Skin epidermis (tissue), 12 donors: ENCODE measurements around the gene NUMB.
"Not testable (repeated sequence)": the region's sequence is repeated elsewhere in the genome, so short reads cannot be mapped to it uniquely, and the experiment has no call there.

Experiments used
- H3K27ac ChIP-seq, 21 experiments: fragments of 200-600 bp; sonication (generic) in 11 of 21; one replicate each; pipeline ENCODE4 v1.5.0; 2020; ENCODE audit warnings: mild to moderate bottlenecking in 3 of 21, inconsistent platforms in 2 of 21, moderate library complexity in 2 of 21
- H3K4me3 ChIP-seq, 7 experiments: fragments of 200-600 bp; sonication (generic) in 2 of 7; one replicate each; pipeline ENCODE4 v1.5.0; 2020; ENCODE audit warnings: inconsistent platforms in 2 of 7, mild to moderate bottlenecking in 2 of 7, moderate library complexity in 1 of 7

Gene NUMB

GRCh38 chr14:73427516-73428264, 30.7 kb downstream of the NUMB start:
- H3K27ac ChIP-seq, result peak overlapping the region in 13 of 21 experiments; percentile 8 to 67 (median 31)
- H3K4me3 ChIP-seq, result no peak overlapping the region

- Histone ChIP-seq H3K27ac (peak overlapping the region in 11 of 21 experiments; percentile 12 to 67 (median 33)), H3K4me3 (no peak overlapping the region)
These were observed 31.5 kb downstream of the NUMB start for GRCh38 chr14:73426877-73427276.

GRCh38 chr14:73424453-73424852, 33.9 kb downstream of the NUMB start:
- H3K4me3 ChIP-seq, result no peak overlapping the region
- peak overlapping the region in 4 of 21 experiments; percentile 3 to 43 (median 32) for H3K27ac ChIP-seq

- not testable (repeated sequence) for H3K4me3 ChIP-seq, H3K27ac ChIP-seq
These were observed 35.3 kb downstream of the NUMB start for GRCh38 chr14:73423092-73423491.

- no peak overlapping the region for H3K27ac ChIP-seq
- H3K4me3 ChIP-seq, result no peak overlapping the region
These were observed 35.8 kb downstream of the NUMB start for GRCh38 chr14:73422515-73422914.

- H3K27ac ChIP-seq, result no peak overlapping the region
- no peak overlapping the region for H3K4me3 ChIP-seq
These were observed 40.1 kb downstream of the NUMB start for GRCh38 chr14:73418227-73418626.

GRCh38 chr14:73406248-73406647, 52.1 kb downstream of the NUMB start:
- H3K4me3 ChIP-seq, H3K27ac ChIP-seq: not testable (repeated sequence)

GRCh38 chr14:73403181-73403752, 55.1 kb downstream of the NUMB start:
- Histone ChIP-seq H3K4me3 (no peak overlapping the region), H3K27ac (no peak overlapping the region)

- Histone ChIP-seq H3K4me3 (no peak overlapping the region), H3K27ac (no peak overlapping the region)
These were observed 55.8 kb downstream of the NUMB start for GRCh38 chr14:73402579-73402978.

- Histone ChIP-seq H3K4me3 (no peak overlapping the region), H3K27ac (no peak overlapping the region)
These were observed 60.5 kb downstream of the NUMB start for GRCh38 chr14:73397810-73398209.

- Histone ChIP-seq H3K4me3 (no peak overlapping the region), H3K27ac (no peak overlapping the region)
These were observed 64.0 kb downstream of the NUMB start for GRCh38 chr14:73394317-73394716.

- no peak overlapping the region for H3K27ac ChIP-seq
- H3K4me3 ChIP-seq, result no peak overlapping the region
These were observed 65.0 kb downstream of the NUMB start for GRCh38 chr14:73393375-73393774.

- H3K4me3 ChIP-seq, result no peak overlapping the region
- no peak overlapping the region for H3K27ac ChIP-seq
These were observed 65.8 kb downstream of the NUMB start for GRCh38 chr14:73392329-73393257.

- H3K27ac ChIP-seq, H3K4me3 ChIP-seq: not testable (repeated sequence)
These were observed 70.5 kb downstream of the NUMB start for GRCh38 chr14:73387860-73388259.

GRCh38 chr14:73386342-73386741, 72.0 kb downstream of the NUMB start:
- H3K27ac ChIP-seq, result no peak overlapping the region
- H3K4me3 ChIP-seq, result no peak overlapping the region

- not testable (repeated sequence) for H3K4me3 ChIP-seq, H3K27ac ChIP-seq
These were observed 73.3 kb downstream of the NUMB start for GRCh38 chr14:73385021-73385420.

- Histone ChIP-seq H3K27ac (no peak overlapping the region), H3K4me3 (no peak overlapping the region)
These were observed 75.0 kb downstream of the NUMB start for GRCh38 chr14:73383356-73383755.

GRCh38 chr14:73381380-73382013, 76.8 kb downstream of the NUMB start:
- Histone ChIP-seq H3K4me3 (no peak overlapping the region), H3K27ac (no peak overlapping the region)

GRCh38 chr14:73376585-73376984, 81.8 kb downstream of the NUMB start:
- Histone ChIP-seq H3K27ac (no peak overlapping the region), H3K4me3 (no peak overlapping the region)

- no peak overlapping the region for H3K4me3 ChIP-seq
- H3K27ac ChIP-seq, result no peak overlapping the region
These were observed 82.5 kb downstream of the NUMB start for GRCh38 chr14:73375861-73376260.
